HuH-7.5 (cell line): ENCODE data around the gene ACACA.

Source experiments
- DNase-seq: peaks from one replicate; pipeline ENCODE4 v3.0.0; 2011; ENCODE audit warnings: low spot score

ACACA gene

DNA sequence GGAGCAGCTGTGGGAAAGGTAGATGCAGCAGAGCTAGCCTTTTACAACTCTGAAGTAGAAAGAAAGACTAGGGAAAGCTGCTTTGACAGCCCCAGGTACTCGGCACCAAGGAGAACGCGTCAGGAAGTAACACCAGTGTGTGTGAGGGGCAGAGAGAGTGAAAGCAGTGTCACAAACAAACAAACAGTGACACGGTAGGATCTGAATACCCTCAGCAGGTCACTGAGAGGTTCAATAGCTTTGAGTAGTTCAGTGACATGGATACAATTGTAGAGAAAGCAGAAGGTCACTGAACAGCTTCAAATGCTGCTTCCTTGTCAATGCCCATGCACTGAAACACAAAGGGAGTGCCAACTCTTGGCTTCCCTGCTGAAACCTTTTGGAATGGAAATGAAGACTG lies 181.2 kb downstream of the ACACA start:
- no peak for DNase-seq

DNA sequence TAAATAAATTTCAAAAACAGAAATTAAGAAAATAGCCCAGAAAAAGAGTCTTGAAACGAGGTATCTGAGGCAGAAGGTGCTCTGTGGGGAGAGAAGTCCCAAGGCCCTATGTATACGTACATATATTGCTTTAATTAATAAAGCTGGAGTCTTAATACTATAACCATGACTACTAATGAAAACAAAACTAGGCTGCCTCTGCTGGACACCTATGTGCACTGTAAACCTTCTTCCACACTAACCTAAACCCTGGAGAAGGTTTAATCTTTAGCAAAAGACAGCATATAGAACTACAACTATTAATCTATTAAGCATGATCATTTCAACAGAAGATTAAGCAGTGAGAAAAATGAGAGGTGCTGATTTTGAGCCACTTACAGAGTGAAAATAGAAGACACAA lies 184.8 kb downstream of the ACACA start:
- no peak for DNase-seq

DNA sequence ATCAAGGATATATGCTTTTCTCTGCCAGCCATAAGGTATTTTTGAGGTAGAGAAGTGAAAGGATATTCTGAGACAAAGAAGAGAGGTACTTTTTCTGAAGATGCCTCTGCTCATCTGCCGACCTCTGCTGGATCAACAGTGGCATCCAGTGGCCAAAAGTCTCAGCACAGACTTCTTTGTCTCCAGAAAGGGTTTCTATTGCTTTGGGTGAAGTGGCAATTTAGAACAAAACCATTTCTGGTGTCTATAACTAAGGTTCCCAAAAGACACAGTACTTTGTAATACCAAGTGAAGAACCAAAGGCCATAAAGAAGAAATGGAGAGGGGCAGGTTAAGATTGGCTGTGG lies 186.1 kb downstream of the ACACA start:
- no peak for DNase-seq

- no peak for DNase-seq
These were observed 186.6 kb downstream of the ACACA start for GRCh38 chr17:37219876-37220606.

DNA sequence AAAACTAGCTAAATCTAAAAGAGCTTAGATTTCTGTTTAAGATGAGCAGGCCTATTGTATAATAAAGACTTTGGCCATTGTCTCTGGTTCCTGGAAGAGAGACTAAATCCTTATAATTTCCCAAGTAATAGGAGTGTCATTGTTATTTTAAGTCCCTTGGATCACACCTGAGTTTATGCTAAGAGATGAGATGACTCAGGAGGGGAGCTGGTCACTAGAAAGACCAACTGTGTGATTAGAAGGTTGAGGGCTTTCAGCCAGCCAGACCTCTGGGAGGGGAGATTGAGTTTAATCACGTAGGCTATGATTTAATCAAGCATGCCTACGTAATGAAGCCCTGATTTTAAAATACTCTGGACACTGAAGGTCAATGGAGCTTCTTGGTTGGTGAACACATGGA lies 187.8 kb downstream of the ACACA start:
- no peak for DNase-seq

DNA sequence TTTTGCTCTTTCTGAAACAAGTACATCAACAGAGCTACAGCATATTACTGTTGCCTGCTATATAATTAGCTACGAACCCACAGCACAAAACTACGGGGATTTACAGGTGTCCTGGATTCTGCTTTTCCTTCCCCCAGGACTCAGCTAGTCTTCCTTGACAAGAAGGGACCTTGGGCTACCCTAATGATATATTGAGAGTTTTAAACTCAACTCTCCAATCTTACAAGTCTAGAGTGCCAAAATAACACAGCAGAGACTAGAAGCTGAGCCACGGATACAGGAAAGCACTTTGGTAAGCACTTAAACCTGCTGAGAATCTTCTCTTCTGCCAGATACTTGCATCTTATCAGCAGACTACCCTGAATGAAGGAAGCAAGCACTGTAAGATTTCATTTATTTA lies 192.2 kb downstream of the ACACA start:
- no peak for DNase-seq

DNA sequence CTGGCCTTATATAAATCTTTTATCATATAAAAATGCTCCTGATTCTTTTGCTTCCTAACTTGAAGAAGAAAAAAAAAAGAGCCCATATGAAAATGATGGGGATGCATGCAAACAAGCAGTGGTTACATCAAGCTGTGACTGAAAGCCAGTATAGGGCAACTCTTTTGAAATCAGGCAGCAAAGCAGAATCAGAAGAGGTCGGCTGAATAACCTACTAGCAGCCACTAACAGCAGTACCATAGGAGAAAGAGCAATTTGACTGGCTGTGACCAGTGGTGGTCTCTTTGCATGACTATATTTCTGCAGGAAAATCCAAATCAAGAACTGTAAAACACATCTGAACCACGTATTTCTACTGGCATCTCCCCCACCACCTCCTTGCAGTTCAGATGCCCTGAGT lies 192.7 kb downstream of the ACACA start:
- no peak for DNase-seq

GRCh38 chr17:37212179-37212578 lies 194.5 kb downstream of the ACACA start:
- no peak for DNase-seq

GRCh38 chr17:37211136-37211535 lies 195.5 kb downstream of the ACACA start:
- no peak for DNase-seq

DNA sequence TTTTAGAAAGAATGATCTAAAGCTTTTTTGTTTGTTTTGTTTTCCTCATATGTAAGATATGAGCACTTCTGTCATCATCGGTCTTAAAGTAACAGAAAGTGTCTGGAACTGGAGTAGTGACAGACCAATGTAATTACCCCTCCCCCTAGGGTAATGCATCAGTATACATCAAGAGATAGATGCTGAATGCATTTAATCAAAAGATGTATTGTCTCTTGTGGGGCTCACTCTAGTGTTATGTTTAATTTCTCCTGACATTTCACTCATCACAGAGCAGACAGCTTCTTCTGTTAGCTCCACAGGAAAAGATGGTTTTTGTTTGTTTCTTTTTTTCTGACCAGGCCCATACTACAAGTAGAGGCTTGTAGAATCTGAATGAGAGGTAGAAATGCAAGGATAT lies 199.5 kb downstream of the ACACA start:
- DNase-seq = no peak

- DNase-seq = no peak
These were observed 200.3 kb downstream of the ACACA start for GRCh38 chr17:37206299-37206698.

DNA sequence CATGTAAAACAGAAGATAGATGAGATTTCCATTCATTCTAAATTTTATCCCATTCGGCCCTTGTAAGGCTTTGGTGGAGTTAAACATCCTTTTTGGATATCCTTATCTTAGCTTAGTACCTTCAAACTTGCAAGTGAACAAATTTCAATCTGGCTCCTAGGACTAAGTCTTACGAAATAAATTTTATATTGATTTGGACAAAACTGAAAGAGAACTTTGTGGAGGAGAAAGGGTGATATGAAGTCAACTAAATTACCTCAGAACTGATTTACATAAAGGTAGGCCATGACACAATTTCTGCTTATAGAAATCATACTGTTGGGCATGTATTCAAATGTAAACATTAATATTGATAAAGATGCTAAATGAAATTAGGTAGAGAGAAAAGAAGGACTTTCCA lies 206.1 kb downstream of the ACACA start:
- DNase-seq = no peak

- no peak for DNase-seq
These were observed 209.3 kb downstream of the ACACA start for GRCh38 chr17:37197336-37197735.

DNA sequence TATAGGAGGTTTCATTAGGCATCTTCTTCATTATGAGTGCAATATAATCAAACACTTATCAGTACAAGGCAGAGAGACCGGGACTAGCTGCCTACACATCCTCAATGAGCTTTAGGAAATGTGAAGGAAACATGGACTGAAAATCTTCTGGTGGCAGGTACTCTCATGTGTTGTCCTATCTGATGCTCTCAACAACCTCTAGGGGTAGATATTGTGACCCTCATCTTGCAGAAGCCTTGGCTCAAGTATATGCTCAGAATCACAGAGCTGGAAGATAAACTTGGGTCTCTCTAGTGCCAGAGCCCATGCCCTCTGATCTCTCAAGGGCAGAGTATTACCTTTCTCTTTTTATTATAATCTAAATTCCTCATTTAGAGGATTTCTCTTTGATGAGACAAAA lies 212.4 kb downstream of the ACACA start:
- no peak for DNase-seq

DNA sequence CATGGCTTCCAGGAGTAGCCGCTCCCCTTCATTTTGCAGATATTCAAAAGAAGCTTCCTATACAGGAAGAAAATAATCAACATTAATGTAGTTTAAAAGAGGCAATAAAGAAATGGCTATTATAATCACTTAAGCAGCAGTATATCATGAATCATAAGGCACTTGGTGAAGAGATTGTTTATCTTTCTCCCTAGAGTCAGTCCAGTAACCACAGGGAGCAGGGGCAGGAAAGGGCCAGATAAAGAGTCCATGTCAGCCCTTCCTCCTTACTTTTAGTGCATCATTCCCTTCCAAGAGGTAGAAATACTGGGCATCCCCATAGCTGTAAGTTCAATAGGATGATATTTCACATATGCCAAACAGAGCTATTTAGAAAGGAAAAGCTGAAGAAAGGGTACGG lies 215.4 kb downstream of the ACACA start:
- no peak for DNase-seq

GRCh38 chr17:37190493-37190892 lies 216.1 kb downstream of the ACACA start:
- no peak for DNase-seq

- no peak for DNase-seq
These were observed 218.5 kb downstream of the ACACA start for GRCh38 chr17:37188157-37188556.

DNA sequence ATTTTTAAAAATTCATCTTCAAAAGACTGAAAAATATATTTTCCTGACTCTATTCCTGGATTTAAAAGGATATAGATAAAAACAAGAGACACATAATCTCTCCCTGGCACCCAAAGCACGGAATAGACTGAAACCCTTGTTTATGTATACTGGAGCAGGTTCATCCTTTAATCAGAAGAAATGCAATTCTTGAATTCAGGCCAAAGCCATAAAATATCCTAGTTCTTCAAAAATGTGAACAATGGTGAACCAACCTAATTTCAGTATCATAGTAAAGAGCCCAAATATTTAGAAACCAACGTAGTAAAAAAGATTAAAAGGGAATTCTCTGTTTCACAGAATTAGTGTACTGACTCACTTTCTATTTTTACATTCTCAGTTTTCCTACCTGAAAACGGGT lies 219.4 kb downstream of the ACACA start:
- DNase-seq = no peak

GRCh38 chr17:37182786-37183465 lies 223.7 kb downstream of the ACACA start:
- no peak for DNase-seq

DNA sequence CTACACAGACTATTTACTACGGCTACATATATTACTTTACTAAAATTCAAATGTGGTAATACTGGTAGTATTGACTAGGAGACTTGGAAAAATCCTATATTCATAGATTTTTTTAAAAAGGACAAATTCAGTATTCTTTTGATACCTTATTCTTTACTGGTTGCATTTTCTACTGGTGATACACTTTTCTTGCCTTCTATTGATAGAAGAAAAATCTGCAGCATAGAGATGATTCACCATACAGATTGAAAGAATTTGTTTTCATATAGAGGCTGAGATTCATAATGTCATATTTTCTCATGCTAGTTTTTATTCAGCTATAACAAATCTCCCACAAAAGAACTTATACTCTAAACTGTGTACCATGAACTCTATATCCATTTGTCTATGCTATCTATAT lies 226.3 kb downstream of the ACACA start:
- no peak for DNase-seq

DNA sequence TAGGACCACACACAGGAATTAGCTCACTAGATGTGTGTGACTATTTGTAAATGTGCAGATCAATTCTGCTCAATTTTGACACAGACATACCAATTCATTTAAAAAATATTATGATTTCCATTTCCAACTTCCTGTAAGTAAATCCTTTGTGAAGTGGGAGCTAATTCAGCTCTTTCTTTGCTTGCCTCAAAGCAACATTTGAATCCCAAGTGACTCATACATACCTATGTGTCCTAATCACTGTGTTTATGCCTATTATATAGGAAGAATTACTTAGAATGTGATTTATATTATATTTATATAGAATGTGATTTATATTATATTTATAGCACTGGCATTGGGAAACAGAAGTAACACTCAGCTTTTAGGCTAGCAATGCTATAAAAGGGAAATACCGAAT lies 226.7 kb downstream of the ACACA start:
- no peak for DNase-seq

GRCh38 chr17:37177254-37177870 lies 229.3 kb downstream of the ACACA start:
- no peak for DNase-seq

DNA sequence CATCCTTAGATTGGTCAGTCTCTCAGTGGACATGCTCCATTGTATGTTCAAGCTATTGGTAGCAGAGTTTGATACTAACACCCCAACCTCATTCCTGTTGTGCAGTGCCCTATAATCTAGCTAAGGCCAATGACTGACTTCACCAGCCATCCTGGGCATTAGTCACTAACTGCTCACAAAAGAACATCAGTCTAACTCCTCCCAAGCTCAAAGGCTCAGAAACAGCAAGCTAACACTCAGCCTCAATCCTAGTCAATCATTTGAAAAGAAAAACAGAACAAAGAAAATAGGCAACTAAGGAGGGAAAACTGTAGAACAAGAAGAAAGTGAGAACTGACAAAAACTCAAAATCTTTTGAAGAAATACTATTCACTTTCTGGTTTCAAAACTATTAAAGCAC lies 229.9 kb downstream of the ACACA start:
- DNase-seq = no peak

GRCh38 chr17:37174205-37174604 lies 232.4 kb downstream of the ACACA start:
- DNase-seq = no peak
